ENCODE measurements around the gene NEURL1.
A peak's percentile ranks its signal among the peaks of the same experiment; 100 is the strongest.
"Not testable (repeated sequence)": the region's sequence is repeated elsewhere in the genome, so short reads cannot be mapped to it uniquely, and the experiment has no call there.

The NEURL1 gene

DNA sequence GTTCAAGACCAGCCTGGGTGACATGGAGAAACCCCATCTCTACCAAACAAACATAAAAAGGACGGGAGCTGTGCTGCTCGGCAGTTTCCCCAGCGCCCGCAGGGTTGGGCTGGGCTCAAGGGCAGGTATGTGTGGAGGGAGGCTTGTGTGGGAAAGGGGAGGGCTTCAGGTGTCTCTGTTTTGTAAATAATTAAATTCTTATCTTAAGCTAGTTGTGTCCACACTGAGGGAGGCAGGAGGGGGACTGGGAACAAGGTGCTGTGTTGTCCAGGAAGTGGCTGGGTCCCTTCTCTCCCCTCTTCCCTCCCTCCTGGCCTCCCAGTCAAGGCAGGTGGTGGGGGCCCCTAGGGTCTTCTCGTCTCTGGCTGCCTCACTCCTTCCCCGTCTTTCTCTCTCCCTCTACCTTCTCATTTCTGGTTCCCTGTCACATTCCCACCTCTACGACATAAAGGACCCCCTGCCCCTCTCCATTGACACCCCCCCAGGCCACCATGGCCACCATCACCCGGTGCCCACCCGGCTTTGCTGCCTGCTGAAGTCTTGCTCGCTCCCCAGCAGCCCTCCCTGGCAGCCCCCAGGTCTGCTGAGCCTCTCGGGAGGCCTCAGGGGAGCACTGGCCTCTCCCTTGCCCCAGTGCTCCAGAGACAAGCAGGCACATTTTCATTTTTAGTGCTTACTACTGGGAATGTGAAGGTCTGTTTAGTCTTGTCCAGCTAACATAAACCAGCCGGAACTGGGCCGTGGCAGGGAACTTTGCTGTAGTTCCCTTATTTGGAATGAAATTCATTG, 19.3 kb downstream of the NEURL1 start:
- DNase-seq (ENCODE audit: low read depth in 2 of 3, low spot score in 1 of 3): no peak

GRCh38 chr10:103513380-103514060, 20.0 kb downstream of the NEURL1 start:
- DNase-seq (ENCODE audit: low read depth in 2 of 3, low spot score in 1 of 3): no peak

DNA sequence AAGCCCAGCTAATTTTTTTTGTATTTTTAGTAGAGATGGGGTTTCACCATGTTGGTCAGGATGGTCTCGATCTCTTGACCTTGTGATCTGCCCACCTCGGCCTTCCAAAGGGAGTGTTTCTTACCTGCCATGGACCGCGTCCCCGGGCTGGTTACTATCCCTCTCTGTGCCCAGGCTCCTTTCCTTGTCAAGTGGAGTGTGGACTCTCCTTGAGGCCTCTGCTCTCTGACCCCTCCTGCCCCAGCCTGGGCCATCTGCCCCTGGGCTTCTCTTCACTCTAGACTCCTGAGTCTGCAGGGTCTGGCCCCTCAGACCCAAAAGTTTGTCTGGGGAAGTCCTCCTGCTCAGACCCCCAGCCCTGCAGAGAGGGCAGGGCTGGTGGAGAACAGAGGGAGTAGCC, 20.7 kb downstream of the NEURL1 start:
- DNase-seq (ENCODE audit: low read depth in 2 of 3, low spot score in 1 of 3): no peak

DNA sequence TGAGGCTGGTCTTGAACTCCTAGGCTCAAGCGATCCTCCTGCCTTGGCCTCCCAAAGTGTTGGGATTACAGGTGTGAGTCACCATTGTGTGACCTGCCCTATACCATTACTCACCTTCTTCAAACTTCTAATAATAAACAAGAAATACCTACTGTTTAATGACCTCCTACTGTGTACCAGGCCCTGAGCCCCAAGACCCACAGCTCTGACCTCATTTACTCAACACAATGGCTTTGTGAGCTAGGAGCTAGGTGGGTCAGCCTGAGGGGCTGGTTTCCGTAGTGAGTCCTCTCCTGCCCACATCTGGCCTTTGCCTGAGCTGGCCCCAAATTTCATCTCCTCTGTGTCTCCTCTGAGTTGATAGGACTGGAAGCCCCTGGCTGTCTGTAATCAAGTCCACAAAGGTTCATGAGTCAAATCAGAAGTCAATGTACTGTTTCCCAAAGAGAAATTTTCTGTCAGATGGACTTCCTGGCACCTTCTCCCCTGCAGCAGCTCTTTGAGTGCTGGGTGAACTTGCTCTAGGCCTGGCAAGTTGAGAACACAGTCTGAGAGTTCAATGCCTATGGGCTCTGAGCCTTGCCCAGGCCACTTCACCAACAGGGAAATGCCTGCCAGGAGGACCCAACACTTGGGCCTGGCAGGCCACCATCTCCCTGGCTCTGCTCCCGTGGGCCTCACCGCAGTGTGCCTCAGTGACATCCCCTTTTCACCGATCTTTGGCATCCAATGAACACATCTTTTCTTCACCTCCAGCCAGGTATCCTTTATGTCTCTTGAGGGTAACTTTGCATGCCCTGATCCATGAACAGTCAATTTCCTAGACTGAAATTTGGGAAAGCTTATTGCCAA, 24.0 kb downstream of the NEURL1 start:
- DNase-seq (ENCODE audit: low read depth in 2 of 3, low spot score in 1 of 3): no peak

- DNase-seq (ENCODE audit: low read depth in 2 of 3, low spot score in 1 of 3): no peak
These were observed 26.3 kb downstream of the NEURL1 start for GRCh38 chr10:103519798-103520197.

- not testable (repeated sequence) for DNase-seq (ENCODE audit: low read depth in 2 of 3, low spot score in 1 of 3)
These were observed 28.5 kb downstream of the NEURL1 start for GRCh38 chr10:103522006-103522405.

DNA sequence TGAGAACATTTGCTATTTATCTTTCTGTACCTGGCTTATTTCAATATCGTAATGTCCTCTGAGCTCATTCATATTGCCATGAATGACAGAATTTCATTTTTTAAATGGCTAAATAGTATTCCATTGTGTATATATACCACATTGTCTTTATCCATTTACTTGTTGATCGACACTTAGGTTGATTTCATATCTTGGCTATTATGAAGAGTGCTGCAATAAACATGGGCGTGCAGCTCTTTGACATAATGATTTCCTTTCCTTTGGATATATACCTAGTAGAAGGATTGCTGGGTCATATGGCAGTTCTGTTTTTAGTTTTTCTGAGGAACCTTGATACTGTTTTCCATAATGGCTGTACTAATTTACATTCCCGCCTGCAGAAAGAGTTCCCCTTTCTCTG, 30.2 kb downstream of the NEURL1 start:
- DNase-seq (ENCODE audit: low read depth in 2 of 3, low spot score in 1 of 3): no peak

DNA sequence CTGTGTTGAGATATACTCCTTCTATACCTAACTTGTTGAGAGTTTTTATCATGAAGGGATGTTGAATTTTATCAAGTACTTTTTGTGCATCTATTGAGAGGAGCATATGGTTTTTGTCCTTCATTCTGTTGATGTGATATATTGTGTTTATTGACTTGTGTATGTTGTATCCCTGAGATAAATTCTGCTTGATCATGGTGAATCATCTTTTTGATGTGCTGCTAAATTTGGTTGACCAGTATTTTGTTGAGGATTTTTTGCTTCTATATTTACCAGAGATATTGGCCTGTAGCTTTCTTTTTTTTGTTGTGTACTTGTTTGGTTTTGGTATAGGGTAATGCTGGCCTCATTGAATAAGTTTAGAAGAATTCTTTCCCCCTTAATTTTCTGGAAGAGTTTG, 32.4 kb downstream of the NEURL1 start:
- no peak for DNase-seq (ENCODE audit: low read depth in 2 of 3, low spot score in 1 of 3)

DNA sequence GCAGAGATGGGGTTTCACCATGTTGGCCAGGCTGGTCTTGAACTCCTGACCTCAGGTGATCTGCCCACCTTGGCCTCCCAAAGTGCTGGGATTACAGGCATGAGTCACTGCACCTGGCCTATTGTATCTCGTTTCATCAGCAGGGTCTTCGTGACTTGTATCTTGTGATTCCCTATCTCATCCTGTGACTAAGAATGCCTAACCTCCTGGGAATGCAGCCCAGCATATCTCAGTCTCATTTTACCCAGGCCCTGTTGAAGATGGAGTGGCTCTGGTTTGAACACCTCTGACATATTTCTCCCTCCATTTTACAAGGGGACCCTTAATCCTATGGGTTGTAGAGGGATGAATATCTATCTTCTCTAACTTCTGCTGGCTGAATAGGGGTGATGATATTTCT, 34.0 kb downstream of the NEURL1 start:
- not testable (repeated sequence) for DNase-seq (ENCODE audit: low read depth in 2 of 3, low spot score in 1 of 3)

DNA sequence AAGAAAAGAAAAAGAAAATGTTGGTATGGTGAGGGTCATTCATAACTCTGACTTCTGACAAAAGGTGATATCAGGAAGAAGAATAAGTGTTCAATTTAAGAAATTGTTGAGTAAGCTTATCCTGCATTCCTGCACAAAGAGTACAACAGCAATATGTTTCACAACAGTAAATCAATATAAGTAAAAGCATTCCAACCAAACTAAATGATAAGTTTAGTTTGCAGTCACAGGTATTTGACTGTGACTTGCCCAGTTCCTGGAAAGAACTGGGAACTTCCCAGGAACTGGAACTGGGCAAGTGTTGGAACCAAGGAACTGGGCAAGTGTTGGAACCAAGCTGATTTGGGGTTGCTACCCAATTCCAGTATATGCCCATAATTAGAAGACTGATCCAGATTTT, 35.0 kb downstream of the NEURL1 start:
- no peak for DNase-seq (ENCODE audit: low read depth in 2 of 3, low spot score in 1 of 3)

GRCh38 chr10:103529539-103529938, 36.0 kb downstream of the NEURL1 start:
- DNase-seq (ENCODE audit: low read depth in 2 of 3, low spot score in 1 of 3): no peak

GRCh38 chr10:103533827-103534226, 40.3 kb downstream of the NEURL1 start:
- DNase-seq (ENCODE audit: low read depth in 2 of 3, low spot score in 1 of 3): no peak

DNA sequence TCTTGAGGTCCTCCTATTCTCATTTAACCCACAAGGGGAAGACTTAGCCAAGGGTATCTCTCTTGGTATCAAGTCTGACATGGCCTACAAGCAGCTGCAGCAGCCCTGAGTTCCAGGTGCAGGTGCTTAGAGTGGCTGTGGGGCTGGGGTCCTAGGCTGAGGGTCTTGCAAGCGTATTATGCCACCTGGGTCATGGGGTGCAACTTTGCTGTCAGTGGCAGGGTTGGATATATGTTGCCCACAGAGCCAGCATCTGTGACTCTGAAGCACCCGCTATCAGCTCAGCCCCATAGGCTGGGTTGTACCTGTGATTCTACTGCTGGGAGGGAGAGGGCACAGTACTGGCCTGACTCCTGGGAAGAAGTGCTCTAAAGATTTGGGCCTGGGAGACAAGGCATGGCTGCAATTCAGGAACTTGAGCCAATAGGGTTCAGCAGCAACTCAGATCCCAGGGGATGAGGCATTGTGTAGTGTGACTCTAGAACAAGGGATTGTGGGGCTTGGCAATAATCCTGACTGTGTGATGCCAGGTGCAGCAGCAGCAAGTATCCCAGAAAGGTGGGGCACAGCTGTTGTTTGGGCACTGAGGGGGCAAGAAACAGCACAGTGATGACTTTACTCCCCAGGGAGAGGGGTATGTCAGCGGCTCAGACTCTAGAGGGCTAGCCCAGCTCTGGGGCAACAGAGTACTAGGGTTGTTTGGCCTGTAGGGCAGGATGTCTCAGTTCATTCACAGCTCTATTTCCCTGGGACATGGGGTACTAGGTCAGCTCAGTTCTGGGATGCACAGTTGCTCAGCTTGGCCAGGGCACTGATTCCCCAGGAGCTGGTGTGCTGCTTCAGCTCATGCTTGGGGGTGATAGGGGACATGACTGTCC, 41.4 kb downstream of the NEURL1 start:
- no peak for DNase-seq (ENCODE audit: low read depth in 2 of 3, low spot score in 1 of 3)

DNA sequence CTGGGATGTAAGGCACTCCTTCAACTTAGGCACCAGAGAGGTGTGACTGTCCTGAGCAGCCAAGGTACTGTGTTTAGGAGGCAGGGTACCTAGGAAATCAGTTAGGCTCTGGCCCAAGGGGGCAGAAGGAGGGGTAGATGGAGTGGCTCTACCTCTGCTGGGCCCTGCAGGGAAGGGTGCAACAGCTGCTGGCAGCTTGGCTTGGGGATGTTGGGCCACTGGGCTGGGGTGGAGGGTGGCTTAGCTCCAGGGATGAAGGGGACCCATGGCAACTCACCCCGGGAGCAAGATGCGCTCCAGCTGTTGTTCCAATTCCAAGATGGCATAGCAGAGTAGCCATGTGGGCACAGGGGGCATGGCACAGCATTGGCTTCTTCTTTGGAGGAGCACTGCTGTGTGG, 42.1 kb downstream of the NEURL1 start:
- DNase-seq (ENCODE audit: low read depth in 2 of 3, low spot score in 1 of 3): no peak

DNA sequence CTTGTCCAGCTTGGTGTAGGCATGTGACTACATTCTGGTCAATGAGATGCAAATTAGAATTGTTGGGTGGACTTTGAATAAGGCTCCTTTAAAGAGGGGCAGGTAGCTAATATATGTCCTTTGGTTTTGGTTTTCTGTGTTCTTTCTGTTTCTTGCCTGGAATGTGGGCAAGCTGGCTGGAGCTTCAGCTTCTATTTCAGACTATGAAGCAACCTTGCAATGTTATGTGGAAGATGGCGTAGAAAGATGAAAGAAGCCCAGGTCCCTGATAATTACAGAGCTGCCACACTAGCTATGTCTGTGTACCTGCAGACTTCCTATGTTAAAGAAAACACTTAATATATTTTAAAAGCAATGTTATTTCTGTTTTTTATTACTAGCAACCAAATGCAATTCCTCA, 46.2 kb downstream of the NEURL1 start:
- DNase-seq (ENCODE audit: low read depth in 2 of 3, low spot score in 1 of 3): no peak

GRCh38 chr10:103540722-103541121, 47.2 kb downstream of the NEURL1 start:
- DNase-seq (ENCODE audit: low read depth in 2 of 3, low spot score in 1 of 3): no peak

DNA sequence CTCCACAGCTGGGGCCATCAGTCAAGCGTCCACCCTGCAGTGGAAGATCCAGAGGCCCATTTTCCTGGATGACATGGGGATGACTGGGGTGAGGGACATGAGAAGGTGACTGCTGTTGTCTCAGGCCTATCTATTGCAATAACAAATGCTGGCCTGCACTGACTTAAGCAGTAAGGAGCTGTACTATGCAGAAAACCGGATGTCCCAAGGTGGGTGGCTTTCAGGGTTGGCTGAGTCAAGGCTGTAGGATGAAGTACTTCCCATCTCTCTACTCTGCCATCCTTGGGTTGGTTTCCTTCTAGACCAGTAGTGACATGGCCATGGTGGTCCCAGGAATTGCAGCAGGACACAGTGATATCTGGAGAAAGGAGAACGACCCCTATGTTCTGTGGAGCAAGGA, 48.1 kb downstream of the NEURL1 start:
- no peak for DNase-seq (ENCODE audit: low read depth in 2 of 3, low spot score in 1 of 3)

DNA sequence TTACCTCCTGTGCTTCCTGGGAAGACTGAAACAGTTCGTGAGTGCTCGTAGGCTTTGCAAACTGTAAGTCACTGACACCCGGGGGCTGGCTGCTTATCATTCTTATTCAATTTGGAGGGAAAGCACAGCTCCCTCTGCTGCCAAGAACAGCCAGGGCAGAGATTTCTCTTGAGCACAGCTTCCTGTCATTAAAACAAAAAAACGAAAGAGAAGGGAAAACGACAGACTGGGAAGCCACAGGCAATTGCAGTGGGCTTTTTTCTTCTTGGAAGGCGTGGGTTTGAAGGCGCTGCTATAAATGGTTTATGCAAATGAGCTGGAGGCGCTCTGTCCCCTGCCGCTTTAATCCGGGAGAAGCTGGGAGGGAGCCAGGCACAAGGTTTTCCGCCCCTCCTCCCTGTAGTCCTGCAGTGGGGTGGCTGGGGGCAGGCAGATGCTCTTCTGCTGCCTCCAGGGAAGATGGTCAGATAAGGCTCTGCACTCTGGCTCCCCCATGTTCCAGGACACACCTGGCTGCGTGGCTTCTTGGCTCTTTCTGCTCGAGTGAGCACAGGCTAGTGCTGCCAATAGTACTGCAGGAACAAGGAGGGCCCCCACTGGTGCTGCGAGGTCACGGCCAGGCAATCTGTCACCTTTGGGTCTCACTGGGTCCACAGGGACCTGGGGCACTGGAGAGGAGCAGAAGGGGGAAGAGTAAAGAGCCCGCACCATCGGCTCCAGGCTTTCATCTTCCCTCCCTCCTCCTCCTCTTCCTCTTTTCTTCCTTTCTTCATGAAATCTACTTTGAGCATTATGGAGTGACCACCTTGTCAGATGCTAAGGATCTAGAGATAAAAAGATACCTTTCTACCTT, 49.5 kb downstream of the NEURL1 start:
- peak in 1 of 3 donors; percentile 30 for DNase-seq (ENCODE audit: low read depth in 2 of 3, low spot score in 1 of 3)

DNA sequence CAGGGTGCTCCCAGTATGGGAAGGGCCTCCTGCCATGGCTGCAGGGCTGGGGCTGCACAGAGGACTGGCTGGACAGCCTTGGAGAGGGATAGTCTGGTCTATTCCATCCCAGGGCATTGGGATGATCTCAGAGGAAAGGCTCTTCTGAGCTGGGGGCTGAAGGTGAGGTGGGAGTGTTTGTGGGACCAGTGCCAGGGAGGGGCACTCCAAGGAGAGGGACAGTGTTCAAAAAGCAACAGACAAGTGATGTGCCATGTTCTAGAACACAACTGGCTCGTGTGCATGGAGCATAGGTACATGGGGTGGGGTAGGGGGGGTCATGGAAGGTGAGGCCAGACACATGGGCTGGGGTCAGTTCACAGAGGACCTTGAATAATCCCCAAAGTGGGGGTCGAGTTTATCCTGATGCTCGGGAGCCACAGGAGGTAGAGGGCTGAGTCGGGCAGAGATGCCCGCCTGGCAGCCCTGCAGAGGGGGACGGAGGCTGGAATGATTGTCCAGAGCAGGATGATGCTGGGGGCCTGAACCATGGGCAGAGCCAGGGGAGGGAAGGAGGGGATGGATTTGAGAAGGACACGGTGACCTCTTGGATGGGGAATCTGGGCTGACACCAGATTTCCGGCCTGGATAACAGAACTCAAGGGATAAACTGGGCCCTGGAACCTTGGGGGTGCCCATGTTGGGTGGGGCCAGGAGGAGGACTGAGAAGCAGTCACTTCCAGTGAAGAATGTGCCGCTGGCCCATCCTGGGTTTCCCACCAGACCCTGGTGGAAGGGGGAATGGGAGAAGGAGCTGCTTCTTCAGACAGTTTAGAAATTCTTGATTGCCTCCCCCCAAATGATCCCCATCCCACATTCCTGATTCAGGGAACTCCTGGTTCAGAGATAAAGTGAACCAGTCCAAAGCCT, 50.4 kb downstream of the NEURL1 start:
- DNase-seq (ENCODE audit: low read depth in 2 of 3, low spot score in 1 of 3): no peak

Data from stimulated activated CD4-positive, alpha-beta T cell treated with anti-CD3 and anti-CD28 coated beads, Interleukin-12 subunit alpha, Interleukin-12 subunit beta, amount 100 ng/mL, for 48 hours (primary cell).